ENCODE measurements around the gene DNAJC25.

DNA sequence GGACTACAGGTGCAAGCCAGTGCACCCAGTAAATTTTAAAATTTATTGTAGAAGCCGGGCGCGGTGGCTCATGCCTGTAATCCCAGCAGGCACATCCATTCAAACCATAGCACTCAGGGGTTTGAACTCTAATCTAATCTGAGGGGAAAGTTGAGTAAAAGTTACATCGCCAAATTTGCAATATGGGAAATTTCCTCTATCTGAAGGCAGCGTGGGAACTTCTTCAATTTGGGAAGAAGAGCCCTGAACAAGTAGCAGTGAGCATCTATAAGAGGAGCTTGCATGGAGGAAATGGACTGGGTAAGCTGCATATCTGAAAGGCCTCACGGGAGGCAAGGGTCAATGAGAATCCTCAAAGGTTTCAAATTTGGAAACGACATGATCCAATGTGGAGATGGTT is 2.7 kb upstream of the DNAJC25 start:
- no peak for TF ChIP-seq CTCF (conservative IDR thresholded peaks at IDR 0.05 in 1 of 2, IDR thresholded peaks at IDR 0.05 in 1 of 2; ENCODE audit: low read depth in 1 of 2, low read length in 2 of 2)
- no peak for TF ChIP-seq EZH2 (IDR thresholded peaks at IDR 0.05; ENCODE audit: low read length, missing control alignments)
